GM23338 (cell line): ENCODE results near the gene DHX40. TPM values are rescaled to one million over a fixed set of nuclear protein-coding genes. Genes with fewer than 3 reads are reported as not detected.

Experiments used
- ATAC-seq: fragments of 200-7000 bp; cut with Tn5 transposase; 3 replicates; pipeline ENCODE4 v1.9.1; 2020
- DNase-seq: peaks from one replicate; pipeline ENCODE4 v3.0.0-alpha.2; 2015; ENCODE audit warnings: low spot score
- H2AFZ ChIP-seq: fragments of 200-600 bp; sonication (generic); 2 replicates; pipeline ENCODE4 v1.8.0; 2016; ENCODE audit warnings: antibody characterized with exemption, mild to moderate bottlenecking, moderate library complexity
- H3F3A ChIP-seq: fragments of 200-600 bp; sonication (generic); replicated peaks from 2 replicates; pipeline ENCODE4 v1.8.0; 2017; ENCODE audit warnings: antibody characterized with exemption, mixed run types, low read depth
- H3K27ac ChIP-seq: fragments of 200-600 bp; sonication (generic); 2 replicates; pipeline ENCODE4 v1.6.1; 2016; ENCODE audit warnings: low read depth
- H3K27me3 ChIP-seq: fragments of 200-600 bp; sonication (generic); 2 replicates; pipeline ENCODE4 v1.8.0; 2016; ENCODE audit warnings: mild to moderate bottlenecking, mixed run types, moderate library complexity; ENCODE audit not compliant: insufficient read depth
- H3K36me3 ChIP-seq: fragments of 200-600 bp; sonication (generic); 2 replicates; pipeline ENCODE4 v1.8.0; 2016; ENCODE audit warnings: mild to moderate bottlenecking; ENCODE audit not compliant: insufficient read depth
- H3K4me1 ChIP-seq: fragments of 200-600 bp; sonication (generic); 2 replicates; pipeline ENCODE4 v1.8.0; 2016; ENCODE audit warnings: mild to moderate bottlenecking, moderate library complexity; ENCODE audit not compliant: insufficient read depth
- H3K4me2 ChIP-seq: fragments of 200-600 bp; sonication (generic); 2 replicates; pipeline ENCODE4 v1.7.1; 2017; ENCODE audit warnings: mixed run types
- H3K4me3 ChIP-seq: fragments of 200-600 bp; sonication (generic); 2 replicates; pipeline ENCODE4 v1.6.1; 2016; ENCODE audit warnings: mixed run types
- H3K79me2 ChIP-seq: fragments of 200-600 bp; sonication (generic); replicated peaks from 2 replicates; pipeline ENCODE4 v1.8.0; 2017; ENCODE audit warnings: mild to moderate bottlenecking; ENCODE audit not compliant: insufficient read depth
- H3K9me2 ChIP-seq: fragments of 200-600 bp; sonication (generic); 2 replicates; pipeline ENCODE4 v1.8.0; 2017; ENCODE audit not compliant: insufficient read depth
- H4K20me1 ChIP-seq: fragments of 200-600 bp; sonication (generic); replicated peaks from 2 replicates; pipeline ENCODE4 v1.8.0; 2017; ENCODE audit warnings: mild to moderate bottlenecking; ENCODE audit not compliant: insufficient read depth
- H3K27ac Mint-ChIP-seq: 2 replicates; pipeline ENCODE4 v1.8.0; 2020; ENCODE audit warnings: inconsistent platforms, mild to moderate bottlenecking, moderate library complexity, mixed read lengths
- H3K27me3 Mint-ChIP-seq: 3 replicates; pipeline ENCODE4 v1.8.0; 2022; ENCODE audit warnings: low read depth, mild to moderate bottlenecking, moderate library complexity, mixed read lengths, inconsistent platforms; ENCODE audit not compliant: insufficient read depth, poor library complexity
- H3K36me3 Mint-ChIP-seq: 3 replicates; pipeline ENCODE4 v1.8.0; 2021; ENCODE audit warnings: low read depth, mild to moderate bottlenecking, inconsistent platforms, moderate library complexity, mixed read lengths
- H3K4me1 Mint-ChIP-seq: 3 replicates; pipeline ENCODE4 v1.8.0; 2020; ENCODE audit warnings: mild to moderate bottlenecking, inconsistent platforms, mixed read lengths
- H3K4me3 Mint-ChIP-seq: 3 replicates; pipeline ENCODE4 v1.8.0; 2021; ENCODE audit warnings: moderate library complexity, mild to moderate bottlenecking, inconsistent platforms, mixed read lengths
- H3K9me3 Mint-ChIP-seq: 3 replicates; pipeline ENCODE4 v1.8.0; 2020; ENCODE audit warnings: moderate library complexity, mild to moderate bottlenecking, inconsistent platforms, mixed read lengths
- CREB1 ChIP-seq: fragments of 250-450 bp; sonication (Bioruptor Pico); IDR thresholded peaks from 2 replicates; pipeline ENCODE4 v1.5.0; 2020; ENCODE audit warnings: low read depth, mild to moderate bottlenecking, moderate library complexity
- CTCF ChIP-seq, 2 experiments: fragments of 200-600 bp in 1 of 2; sonication (generic) in 1 of 2; conservative IDR thresholded peaks; 2 replicates each; pipeline versions ENCODE4 v1.5.1 to v1.6.1; 2016 to 2017; ENCODE audit warnings: antibody characterized with exemption in 2 of 2, low read depth in 2 of 2, mild to moderate bottlenecking in 2 of 2, moderate library complexity in 1 of 2
- ETS1 ChIP-seq: IDR thresholded peaks from 2 replicates; pipeline ENCODE4 v1.6.1; 2016; ENCODE audit warnings: antibody characterized with exemption
- EZH2 ChIP-seq: fragments of 200-600 bp; sonication (generic); IDR thresholded peaks from one replicate; pipeline ENCODE4 v1.8.0; 2017; ENCODE audit warnings: antibody characterized with exemption, mild to moderate bottlenecking, low read depth; ENCODE audit not compliant: unreplicated experiment
- EZH2phosphoT487 ChIP-seq: fragments of 200-600 bp; sonication (generic); IDR thresholded peaks from one replicate; pipeline ENCODE4 v1.8.1; 2018; ENCODE audit warnings: antibody characterized with exemption; ENCODE audit not compliant: unreplicated experiment
- JUNB ChIP-seq: IDR thresholded peaks from one replicate; pipeline ENCODE4 v1.6.1; 2016; ENCODE audit warnings: antibody characterized with exemption; ENCODE audit not compliant: unreplicated experiment
- NANOG ChIP-seq: IDR thresholded peaks from 2 replicates; pipeline ENCODE4 v1.6.1; 2016; ENCODE audit warnings: antibody characterized with exemption, borderline replicate concordance
- POLR2AphosphoS5 ChIP-seq: IDR thresholded peaks from 2 replicates; pipeline ENCODE4 v1.6.1; 2016; ENCODE audit warnings: antibody characterized with exemption, low read depth
- REST ChIP-seq: IDR thresholded peaks from one replicate; pipeline ENCODE4 v1.6.1; 2018; ENCODE audit warnings: antibody characterized with exemption; ENCODE audit not compliant: unreplicated experiment
- STAT1 ChIP-seq: IDR thresholded peaks from one replicate; pipeline ENCODE4 v1.6.1; 2016; ENCODE audit warnings: antibody characterized with exemption; ENCODE audit not compliant: unreplicated experiment
- ZNF114 ChIP-seq: fragments of 250-450 bp; sonication (Bioruptor Pico); IDR thresholded peaks from 2 replicates; pipeline ENCODE4 v1.5.0; 2020; ENCODE audit warnings: mild to moderate bottlenecking, moderate library complexity
- ZNF331 ChIP-seq: fragments of 250-450 bp; sonication (Bioruptor Pico); IDR thresholded peaks from 2 replicates; pipeline ENCODE4 v1.5.0; 2020; ENCODE audit warnings: low read depth, mild to moderate bottlenecking, moderate library complexity
- ZNF462 ChIP-seq: fragments of 250-450 bp; sonication (Bioruptor Pico); IDR thresholded peaks from 2 replicates; pipeline ENCODE4 v1.5.0; 2020; ENCODE audit warnings: mild to moderate bottlenecking, moderate library complexity
- polyA plus RNA-seq: library from polyadenylated mRNA; unstranded; fragments of >200 nt; fragmentation: Nextera tagmentation; extraction: Ambion mirVana; gene quantifications from 2 replicates; pipeline ENCODE4 v1.2.1, GENCODE V29; 2016
- total RNA-seq: library from RNA; depleted of rRNA; stranded (reverse); fragments of >200 nt; shearing (Covaris generic); gene quantifications from 2 replicates; pipeline ENCODE4 v1.2.3, GENCODE V29; 2014

Gene DHX40
- total and polyA plus RNA-seq, 2 experiments from 2014 or later = 14.5 to 38.2 TPM

- Histone ChIP-seq H3K79me2 (peaks cover 100% of the 10 kb centered on the region), H3F3A (no peaks in the 10 kb centered on the region), H4K20me1 (peaks cover 51% of the 10 kb centered on the region), H3K36me3 (no peaks in the 10 kb centered on the region), H3K4me2 (peak overlapping the region; percentile 37), H2AFZ (no peak overlapping the region), H3K27ac (peak overlapping the region; percentile 35; the same call in 1 of the 2 replicates), H3K4me1 (peaks cover 15% of the 10 kb centered on the region), H3K9me2 (no peaks in the 10 kb centered on the region), H3K27me3 (no peaks in the 10 kb centered on the region), H3K4me3 (peak overlapping the region; percentile 3; the same call in 1 of the 2 replicates)
- ATAC-seq = no peak
- TF ChIP-seq ZNF331 (CRISPR knock-in tag) (no peak), EZH2phosphoT487 (no peak), STAT1 (no peak), NANOG (no peak), EZH2 (no peak), ZNF462 (no peak), CREB1 (CRISPR knock-in tag) (no peak), REST (no peak), JUNB (no peak), POLR2AphosphoS5 (no peak), ZNF114 (no peak), ETS1 (no peak), CTCF (conservative IDR thresholded peaks at IDR 0.05; ENCODE audit: low read depth in 2 of 2) (no peak)
- peaks cover 5% of the 10 kb centered on the region for H3K27me3 Mint-ChIP-seq
- H3K4me1 Mint-ChIP-seq = peaks cover 23% of the 10 kb centered on the region; the same call in 2 of the 3 replicates
- H3K4me3 Mint-ChIP-seq = 0 out of 3 replicates have a peak overlapping the region, but pooled peaks have one; percentile 58
- peaks cover 25% of the 10 kb centered on the region; the same call in 2 of the 3 replicates for H3K36me3 Mint-ChIP-seq
- H3K9me3 Mint-ChIP-seq = no peaks in the 10 kb centered on the region
- H3K27ac Mint-ChIP-seq = no peak overlapping the region
- no peak for DNase-seq
These were observed 68.4 kb downstream of the DHX40 start for GRCh38 chr17:59633658-59634359.
